Uterus (tissue), 2 donors: ENCODE data around the gene DUSP23.

ENCODE experiments used
- POLR2A ChIP-seq, 2 donors: fragments of 450-650 bp; IDR thresholded peaks; one replicate each; pipeline ENCODE4 v1.6.1; 2016; ENCODE audit warnings: antibody characterized with exemption in 2 of 2, mild to moderate bottlenecking in 1 of 2, moderate library complexity in 1 of 2
- TF ChIP-seq, protein P1 (sequence below), 4 experiments: fragments of 200-600 bp in 2 of 4; fragments of 450-650 bp in 2 of 4; sonication (generic) in 2 of 4; IDR thresholded peaks; one replicate each; pipeline ENCODE4 v1.5.1; 2016 to 2019; ENCODE audit warnings: antibody characterized with exemption in 4 of 4, mild to moderate bottlenecking in 2 of 4, moderate library complexity in 1 of 4

GRCh38 chr1:159774465-159774864 lies 6.3 kb upstream of the DUSP23 start:
- TF ChIP-seq, protein P1, sequence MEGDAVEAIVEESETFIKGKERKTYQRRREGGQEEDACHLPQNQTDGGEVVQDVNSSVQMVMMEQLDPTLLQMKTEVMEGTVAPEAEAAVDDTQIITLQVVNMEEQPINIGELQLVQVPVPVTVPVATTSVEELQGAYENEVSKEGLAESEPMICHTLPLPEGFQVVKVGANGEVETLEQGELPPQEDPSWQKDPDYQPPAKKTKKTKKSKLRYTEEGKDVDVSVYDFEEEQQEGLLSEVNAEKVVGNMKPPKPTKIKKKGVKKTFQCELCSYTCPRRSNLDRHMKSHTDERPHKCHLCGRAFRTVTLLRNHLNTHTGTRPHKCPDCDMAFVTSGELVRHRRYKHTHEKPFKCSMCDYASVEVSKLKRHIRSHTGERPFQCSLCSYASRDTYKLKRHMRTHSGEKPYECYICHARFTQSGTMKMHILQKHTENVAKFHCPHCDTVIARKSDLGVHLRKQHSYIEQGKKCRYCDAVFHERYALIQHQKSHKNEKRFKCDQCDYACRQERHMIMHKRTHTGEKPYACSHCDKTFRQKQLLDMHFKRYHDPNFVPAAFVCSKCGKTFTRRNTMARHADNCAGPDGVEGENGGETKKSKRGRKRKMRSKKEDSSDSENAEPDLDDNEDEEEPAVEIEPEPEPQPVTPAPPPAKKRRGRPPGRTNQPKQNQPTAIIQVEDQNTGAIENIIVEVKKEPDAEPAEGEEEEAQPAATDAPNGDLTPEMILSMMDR (IDR thresholded peaks at IDR 0.05): no peak
- no peak for TF ChIP-seq POLR2A (IDR thresholded peaks at IDR 0.05)
